ENCODE measurements around the gene KIF20A. TPM values are rescaled to one million over a fixed set of nuclear protein-coding genes. Genes with fewer than 3 reads are reported as not detected.

Gene KIF20A
- total RNA-seq, 1 experiment from 2014 or later = 67.1 TPM

GRCh38 chr5:138229387-138229786 is 50.5 kb downstream of the KIF20A start:
- no peak overlapping the region for H4K5ac ChIP-seq (ENCODE audit: insufficient read length, low read depth, low read length)
- TF ChIP-seq CTCF (conservative IDR thresholded peaks at IDR 0.05) = no peak
- WGBS (ENCODE audit: extremely low coverage, insufficient read length, low lambda C conversion rate) = no CpG with 5 or more reads among the region's 6 CpGs
- H3K9ac ChIP-seq (ENCODE audit: extremely low read depth, insufficient read length, low read length) = no peak overlapping the region
- H2BK15ac ChIP-seq (ENCODE audit: low read depth, low read length) = no peak overlapping the region
- H3K27ac ChIP-seq (ENCODE audit: insufficient read length, low read depth, low read length) = no peak overlapping the region
- H3K4me1 Mint-ChIP-seq = no peaks in the 10 kb centered on the region
- no peak overlapping the region for H3K4me3 Mint-ChIP-seq
- H3K9me3 ChIP-seq (ENCODE audit: control insufficient read depth, low read depth, low read length) = no peaks in the 10 kb centered on the region
- H2BK5ac ChIP-seq (ENCODE audit: insufficient read length, low read length) = no peak overlapping the region
- H3K4me2 ChIP-seq (ENCODE audit: insufficient read depth, insufficient read length, low read length) = no peak overlapping the region
- no peak overlapping the region for H3K14ac ChIP-seq (ENCODE audit: insufficient read depth, low read length)
- H3K4me1 ChIP-seq (ENCODE audit: insufficient read depth, low read length) = no peaks in the 10 kb centered on the region
- H3K27me3 ChIP-seq (ENCODE audit: insufficient read depth, low read length) = no peaks in the 10 kb centered on the region
- H3K79me1 ChIP-seq (ENCODE audit: insufficient read depth, low read depth, low read length, poor library complexity, severe bottlenecking) = no peaks in the 10 kb centered on the region
- no peak for DNase-seq
- H2AK5ac ChIP-seq (ENCODE audit: insufficient read length, low read length) = no peak overlapping the region
- no peak overlapping the region for H3K23ac ChIP-seq (ENCODE audit: insufficient read length, low read depth, low read length)
- no peak overlapping the region for H3K18ac ChIP-seq (ENCODE audit: insufficient read length, low read depth, low read length)
- no peak overlapping the region for H3T11ph ChIP-seq (ENCODE audit: low read length)
- no peak overlapping the region for H3K4ac ChIP-seq (ENCODE audit: low read depth, low read length)
- H2BK20ac ChIP-seq (ENCODE audit: low read depth, low read length, poor library complexity, severe bottlenecking) = no peak overlapping the region
- no peaks in the 10 kb centered on the region for H3K23me2 ChIP-seq (ENCODE audit: insufficient read length, low read depth, low read length, poor library complexity, severe bottlenecking)
- peaks cover 0 to 2% (median 0%) of the 10 kb centered on the region in 3 experiments; a peak in 2 of 7 replicates for H3K36me3 Mint-ChIP-seq (ENCODE audit: insufficient read depth in 1 of 3, low read depth in 3 of 3)
- no peaks in the 10 kb centered on the region for H4K20me1 ChIP-seq (ENCODE audit: control insufficient read depth, insufficient read depth, insufficient read length)
- peaks cover 7 to 12% of the 10 kb centered on the region in 2 experiments for H3K9me3 Mint-ChIP-seq
- H3K79me2 ChIP-seq (ENCODE audit: insufficient read depth, low read length) = no peaks in the 10 kb centered on the region
- H3K27me3 Mint-ChIP-seq (ENCODE audit: low read depth) = peaks cover 2% of the 10 kb centered on the region; the same call in 1 of the 2 replicates
- no peak overlapping the region for H2BK12ac ChIP-seq (ENCODE audit: insufficient read length, low read depth, low read length)
- no peak overlapping the region for H2AFZ ChIP-seq (ENCODE audit: low read length)
- H4K8ac ChIP-seq (replicated peaks; ENCODE audit: insufficient read length, low read depth, low read length) = no peak overlapping the region
- no peak overlapping the region for H4K91ac ChIP-seq (ENCODE audit: insufficient read length, low read depth, low read length)
- H2BK120ac ChIP-seq (ENCODE audit: low read depth, low read length, poor library complexity, severe bottlenecking) = no peak overlapping the region
- no peak overlapping the region; a peak in 1 of 7 replicates for H3K27ac Mint-ChIP-seq
- no peak overlapping the region for H3K56ac ChIP-seq (ENCODE audit: insufficient read length, low read depth, low read length)

Data from H9 (cell line).